Measurements from ENCODE around the gene LMF2. TPM values are rescaled to one million over a fixed set of nuclear protein-coding genes. Genes with fewer than 3 reads are reported as not detected.
"Not testable (repeated sequence)": the region's sequence is repeated elsewhere in the genome, so short reads cannot be mapped to it uniquely, and the experiment has no call there.

LMF2 gene
- polyA plus RNA-seq, 3 donors, result 30.3 to 58.1 (median 56.0) TPM

GRCh38 chr22:50527921-50528681 is 20.6 kb upstream of the LMF2 start:
- DNase-seq (ENCODE audit: extremely low read depth in 1 of 11, low read depth in 9 of 11, low spot score in 4 of 11), result no peak

GRCh38 chr22:50526834-50527801 is 19.6 kb upstream of the LMF2 start:
- DNase-seq (ENCODE audit: extremely low read depth in 1 of 11, low read depth in 9 of 11, low spot score in 4 of 11), result no peak

- peak in 6 of 11 donors; percentile 43 to 67 (median 64) for DNase-seq (ENCODE audit: extremely low read depth in 1 of 11, low read depth in 9 of 11, low spot score in 4 of 11)
Observed at GRCh38 chr22:50526108-50526833, 18.8 kb upstream of the LMF2 start.

DNA sequence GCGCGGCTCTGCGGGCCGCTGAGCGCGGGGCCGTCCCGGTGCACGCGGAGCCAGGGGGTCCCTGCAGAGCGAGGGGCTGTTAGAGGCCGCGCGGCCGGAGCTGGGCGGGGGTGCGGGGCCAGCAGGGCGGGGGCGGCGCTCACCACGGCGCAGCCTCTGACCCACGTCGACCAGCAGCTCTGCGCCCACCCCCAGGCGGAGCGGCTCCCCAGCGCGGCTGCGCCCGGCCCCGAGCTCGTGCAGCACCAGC is 18.3 kb upstream of the LMF2 start:
- no peak for DNase-seq (ENCODE audit: extremely low read depth in 1 of 11, low read depth in 9 of 11, low spot score in 4 of 11)

DNA sequence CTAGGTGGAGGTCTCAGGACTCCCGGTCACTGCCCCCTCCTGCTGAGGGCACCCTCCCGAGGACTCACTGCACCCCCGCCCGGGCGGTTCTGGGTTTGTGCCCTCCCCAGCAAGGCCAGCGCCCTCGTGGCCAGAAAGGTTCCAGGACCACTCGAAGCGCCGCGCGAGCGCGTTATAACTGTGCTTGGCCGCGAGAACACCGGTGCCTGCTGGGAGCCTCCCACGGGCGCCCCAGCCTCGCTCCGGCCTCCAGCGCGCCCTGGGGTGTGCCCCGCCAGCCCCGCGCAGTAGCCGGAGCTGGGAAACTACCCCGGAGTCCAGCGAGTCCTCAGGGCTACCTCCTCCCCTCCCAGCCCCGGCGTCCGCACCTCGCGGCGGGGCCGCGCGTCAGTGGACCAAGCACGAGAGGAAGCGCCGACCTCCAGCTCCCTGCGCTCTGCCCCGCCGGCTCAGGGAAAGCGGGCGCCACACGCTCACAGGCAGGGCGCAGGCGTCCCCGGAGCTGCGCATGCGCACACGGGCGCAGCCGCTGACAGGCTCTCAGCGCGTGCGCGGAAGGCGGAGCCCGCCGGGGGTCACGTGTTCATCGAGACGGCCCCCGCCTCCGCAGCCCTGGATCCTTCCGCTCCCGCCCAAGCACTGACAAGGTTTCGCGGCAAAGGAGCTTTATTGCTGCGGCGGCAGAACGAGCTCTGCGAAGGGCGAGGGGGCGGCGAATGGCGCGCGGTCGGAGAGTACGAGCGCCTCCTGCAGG is 17.8 kb upstream of the LMF2 start, which contains the start of gene SCO2:
TSS of gene SCO2 (minus strand) at position 495 of the 754 bp plus-strand sequence. CDS start 1,187 bp downstream, outside the sequence.
- DNase-seq (ENCODE audit: extremely low read depth in 1 of 11, low read depth in 9 of 11, low spot score in 4 of 11), result peak; percentile 94 to 99 (median 95)

DNA sequence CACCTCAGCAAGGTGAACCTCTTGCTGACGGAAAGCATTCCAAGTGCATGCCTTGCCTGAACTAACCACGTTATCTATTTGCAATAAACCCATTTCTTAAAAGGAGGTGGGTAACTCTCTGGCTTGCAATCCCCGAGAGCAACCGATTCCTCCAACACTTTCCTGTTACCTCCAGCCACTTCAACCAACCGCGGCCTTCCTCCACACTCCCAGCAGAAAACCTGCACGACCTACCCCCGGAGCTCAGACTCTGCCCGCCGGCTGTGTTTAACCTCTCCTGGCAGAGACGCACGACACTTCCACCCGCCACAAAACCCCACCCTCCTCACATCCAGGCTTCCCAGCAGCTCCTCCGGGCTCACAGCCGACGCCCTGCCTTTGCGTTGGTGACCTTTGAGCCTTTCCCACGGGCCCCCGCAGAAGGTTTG is 17.2 kb upstream of the LMF2 start:
- DNase-seq (ENCODE audit: extremely low read depth in 1 of 11, low read depth in 9 of 11, low spot score in 4 of 11), result no peak

DNA sequence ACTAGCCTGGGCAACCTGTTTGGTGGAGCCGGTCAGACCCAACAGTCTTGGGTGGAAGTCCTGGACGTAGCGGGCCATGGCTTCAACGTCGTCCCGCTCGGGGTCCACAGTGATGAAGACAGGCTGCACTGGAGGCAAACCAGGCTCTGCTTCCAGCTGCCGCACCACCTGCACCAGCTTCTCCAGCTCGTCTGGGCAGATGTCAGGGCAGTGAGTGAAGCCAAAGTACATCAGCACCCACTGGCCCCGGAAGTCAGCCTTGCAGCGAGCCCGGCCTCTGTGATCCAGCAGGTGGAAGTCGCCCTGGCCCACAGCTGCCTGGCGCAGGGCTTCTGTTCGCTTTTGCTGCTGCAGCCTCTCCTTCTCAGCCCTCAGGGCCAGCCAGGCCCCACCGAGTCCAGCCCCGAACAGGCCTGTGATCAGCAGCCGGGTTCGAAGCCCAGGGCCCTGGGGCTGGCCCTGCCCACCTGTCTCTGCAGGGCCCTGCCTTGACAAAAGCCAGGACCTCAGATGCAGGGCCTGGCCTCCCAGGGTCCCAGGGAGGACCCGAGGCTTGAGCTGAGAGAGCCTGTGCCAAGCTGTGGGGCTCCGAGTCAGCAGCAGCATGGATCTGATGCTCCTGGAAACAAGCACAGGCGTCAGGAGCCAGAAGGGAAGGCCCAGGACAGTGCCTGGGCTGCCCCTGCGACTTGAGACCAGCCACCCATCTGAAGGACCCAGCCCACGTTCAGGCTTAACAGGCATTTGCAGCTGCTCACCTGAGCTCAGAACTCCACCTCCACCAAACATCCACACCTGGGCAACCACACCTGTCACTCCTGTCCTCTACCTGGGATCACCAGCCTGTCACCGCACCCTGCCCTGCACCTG is 16.5 kb upstream of the LMF2 start:
- DNase-seq (ENCODE audit: extremely low read depth in 1 of 11, low read depth in 9 of 11, low spot score in 4 of 11), result no peak

DNA sequence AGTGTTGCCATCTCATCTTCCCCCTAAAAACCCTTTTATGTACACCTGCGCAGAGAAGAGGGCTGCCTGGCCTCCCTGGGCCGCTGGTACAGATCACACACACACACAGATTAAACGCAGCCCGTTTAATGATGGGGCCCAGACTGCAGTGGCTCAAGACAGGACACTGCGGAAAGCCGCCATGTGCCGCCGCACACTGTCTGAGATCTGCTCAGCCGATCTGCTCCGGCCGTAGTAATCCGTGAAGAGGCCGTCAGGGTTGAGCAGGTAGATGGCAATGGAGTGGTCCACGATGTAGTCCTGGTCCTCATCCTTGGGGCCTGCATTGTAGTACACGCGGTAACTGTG is 15.9 kb upstream of the LMF2 start:
- no peak for DNase-seq (ENCODE audit: extremely low read depth in 1 of 11, low read depth in 9 of 11, low spot score in 4 of 11)

DNA sequence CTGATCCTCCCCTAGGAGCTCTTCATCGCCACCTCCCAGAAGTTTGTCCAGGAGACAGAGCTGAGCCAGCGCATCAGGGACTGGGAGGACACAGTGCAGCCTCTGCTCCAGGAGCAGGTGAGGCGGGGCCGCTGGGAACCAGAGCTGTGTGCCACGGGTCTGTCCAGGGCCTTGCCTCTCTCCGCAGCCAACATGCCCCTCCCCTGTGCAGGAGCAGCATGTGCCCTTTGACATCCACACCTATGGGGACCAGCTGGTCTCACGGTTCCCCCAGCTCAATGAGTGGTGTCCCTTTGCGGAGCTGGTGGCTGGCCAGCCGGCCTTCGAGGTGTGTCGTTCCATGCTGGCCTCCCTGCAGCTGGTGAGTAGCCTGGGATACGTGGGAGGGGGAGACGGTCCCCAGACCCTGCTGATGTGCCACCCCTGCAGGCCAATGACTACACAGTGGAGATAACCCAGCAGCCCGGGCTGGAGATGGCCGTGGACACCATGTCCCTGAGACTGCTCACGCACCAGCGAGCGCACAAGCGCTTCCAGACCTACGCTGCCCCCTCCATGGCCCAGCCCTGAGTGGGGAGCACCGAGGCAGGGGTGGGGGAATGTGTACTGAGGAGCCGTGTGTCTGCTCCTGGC is 15.4 kb upstream of the LMF2 start:
- no peak for DNase-seq (ENCODE audit: extremely low read depth in 1 of 11, low read depth in 9 of 11, low spot score in 4 of 11)

DNA sequence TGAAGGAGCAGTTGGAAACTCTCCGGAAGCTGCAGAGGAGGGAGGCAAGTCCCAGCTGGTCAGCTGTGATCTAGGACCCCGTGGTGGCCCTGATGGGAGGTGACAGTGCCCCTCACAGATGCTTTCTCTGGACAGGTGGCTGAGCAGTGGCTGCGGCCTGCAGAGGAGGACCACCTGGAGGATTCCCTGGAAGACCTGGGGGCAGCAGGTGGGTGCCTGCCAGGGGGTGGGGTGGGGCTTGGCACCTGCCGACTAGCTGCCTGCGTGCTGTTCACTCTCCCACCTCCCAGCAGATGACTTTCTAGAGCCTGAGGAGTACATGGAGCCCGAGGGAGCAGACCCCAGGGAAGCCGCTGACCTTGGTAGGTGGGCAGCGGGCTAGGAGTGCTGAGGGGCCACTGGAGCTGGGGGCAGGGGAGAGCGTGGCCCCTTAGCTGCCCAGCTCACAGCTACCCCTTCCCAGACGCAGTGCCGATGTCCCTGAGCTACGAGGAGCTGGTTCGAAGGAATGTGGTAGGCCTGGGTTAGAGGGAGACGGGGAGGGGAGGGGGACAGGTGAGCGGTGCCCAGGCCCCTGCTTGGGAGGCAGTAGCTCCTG is 14.8 kb upstream of the LMF2 start:
- no peak for DNase-seq (ENCODE audit: extremely low read depth in 1 of 11, low read depth in 9 of 11, low spot score in 4 of 11)

DNA sequence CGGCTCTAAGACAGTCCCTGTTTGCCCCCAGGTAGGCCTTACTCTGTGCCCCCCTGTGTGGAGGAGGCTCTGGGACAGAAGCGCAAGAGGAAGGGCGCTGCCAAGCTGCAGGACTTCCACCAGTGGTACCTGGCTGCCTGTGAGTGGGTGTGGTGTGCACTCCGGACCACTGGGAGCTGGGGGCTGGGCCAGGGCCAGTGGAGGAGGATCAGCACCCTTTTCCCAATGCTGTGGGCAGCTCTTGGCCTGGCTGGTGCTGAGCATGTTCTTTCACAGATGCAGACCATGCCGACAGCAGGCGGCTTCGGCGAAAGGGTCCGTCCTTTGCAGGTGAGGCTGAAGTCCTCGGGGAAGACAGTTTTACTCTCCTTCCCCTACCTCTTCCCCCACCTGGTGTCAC is 14.2 kb upstream of the LMF2 start:
- no peak for DNase-seq (ENCODE audit: extremely low read depth in 1 of 11, low read depth in 9 of 11, low spot score in 4 of 11)

GRCh38 chr22:50520826-50521453 is 13.4 kb upstream of the LMF2 start:
- no peak for DNase-seq (ENCODE audit: extremely low read depth in 1 of 11, low read depth in 9 of 11, low spot score in 4 of 11)

- not testable (repeated sequence) for DNase-seq (ENCODE audit: extremely low read depth in 1 of 11, low read depth in 9 of 11, low spot score in 4 of 11)
Observed at GRCh38 chr22:50520184-50520583, 12.7 kb upstream of the LMF2 start.

- DNase-seq (ENCODE audit: extremely low read depth in 1 of 11, low read depth in 9 of 11, low spot score in 4 of 11), result no peak
Observed at GRCh38 chr22:50519151-50519550, 11.6 kb upstream of the LMF2 start.

DNA sequence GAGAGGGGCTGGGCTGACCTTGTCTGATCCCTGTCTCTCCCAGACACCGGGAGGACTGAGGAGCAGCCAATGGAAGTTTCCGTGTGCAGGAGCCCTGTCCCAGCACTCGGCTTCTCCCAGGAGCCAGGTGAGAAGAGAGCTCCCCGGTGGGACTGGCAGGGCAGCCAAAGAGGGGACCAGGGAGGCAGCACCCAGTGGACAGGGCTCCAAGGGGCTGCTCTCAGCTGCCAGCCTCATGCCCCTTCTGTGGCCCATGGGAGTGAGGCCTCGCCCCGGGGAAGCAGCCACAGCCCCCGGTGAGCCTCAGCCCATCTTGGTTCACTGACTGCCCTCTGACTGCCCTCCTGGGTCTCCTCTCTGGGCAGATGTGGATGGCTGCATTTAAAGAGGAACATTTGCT is 11.1 kb upstream of the LMF2 start:
- no peak for DNase-seq (ENCODE audit: extremely low read depth in 1 of 11, low read depth in 9 of 11, low spot score in 4 of 11)

- no peak for DNase-seq (ENCODE audit: extremely low read depth in 1 of 11, low read depth in 9 of 11, low spot score in 4 of 11)
Observed at GRCh38 chr22:50517495-50518260, 10.2 kb upstream of the LMF2 start.
